A549 (cell line): ENCODE data around the gene ASGR1. TPM values are rescaled to one million over a fixed set of nuclear protein-coding genes. Genes with fewer than 3 reads are reported as not detected.

ENCODE experiments used
- ATAC-seq, 2 experiments: fragments of 200-7000 bp in 1 of 2; fragments of >200 bp in 1 of 2; cut with Nextera tagmentation in 1 of 2; cut with Tn5 transposase in 1 of 2; 3 replicates each; pipeline versions ENCODE4 v1.8.0 to v1.9.1; 2018 to 2020; ENCODE audit warnings: mild to moderate bottlenecking in 1 of 2, moderate library complexity in 1 of 2
- CTCF ChIA-PET: fragments of 300-600 bp; sonication (Branson Sonifier 250); formaldehyde crosslinking; extraction: SDS; loops from one replicate; lab custom pipeline; 2021; ENCODE audit warnings: antibody characterized with exemption, inconsistent platforms; lab: Yijun Ruan, JAX
- POLR2A ChIA-PET: fragments of 350-600 bp; formaldehyde crosslinking; extraction: SDS; loops from one replicate; lab custom pipeline; 2021; ENCODE audit warnings: antibody characterized with exemption, inconsistent platforms; lab: Yijun Ruan, JAX
- DNase-seq, 2 experiments: peaks; one replicate each; pipeline versions ENCODE4 v3.0.0 to v3.0.0-alpha.2; 2011 to 2016; ENCODE audit warnings: low read depth in 1 of 2, low spot score in 1 of 2
- FAIRE-seq: peaks from 2 replicates; lab custom pipeline; 2011; peaks lifted over from hg19 to GRCh38; lab: Jason Lieb, UNC
- H3K27ac ChIP-seq, 2 experiments: fragments of >200 bp; sonication (Bioruptor Twin); formaldehyde crosslinking; 3 replicates each; pipeline ENCODE4 v1.5.1; 2016 to 2017
- H3K4me1 ChIP-seq: fragments of >200 bp; sonication (Bioruptor Twin); formaldehyde crosslinking; 3 replicates; pipeline ENCODE4 v1.6.1; 2016
- H3K4me2 ChIP-seq: fragments of >200 bp; sonication (Bioruptor Twin); formaldehyde crosslinking; 3 replicates; pipeline ENCODE4 v1.6.1; 2016
- H3K4me3 ChIP-seq: fragments of >200 bp; sonication (Bioruptor Twin); formaldehyde crosslinking; 3 replicates; pipeline ENCODE4 v1.5.1; 2016
- H3K9me3 ChIP-seq: fragments of >200 bp; sonication (Bioruptor Twin); formaldehyde crosslinking; 3 replicates; pipeline ENCODE4 v1.6.1; 2016
- BCL3 ChIP-seq: fragments of >200 bp; sonication (Bioruptor Twin); formaldehyde crosslinking; IDR thresholded peaks from 3 replicates; pipeline ENCODE4 v1.6.1; 2016
- CBX2 ChIP-seq: fragments of 200-600 bp; sonication (generic); IDR thresholded peaks from 2 replicates; pipeline ENCODE4 v1.6.1; 2016; ENCODE audit warnings: low read depth, mild to moderate bottlenecking, borderline replicate concordance
- EHF ChIP-seq: fragments of 250-450 bp; sonication (Bioruptor Pico); IDR thresholded peaks from 2 replicates; pipeline ENCODE4 v1.5.0; 2020; ENCODE audit warnings: mild to moderate bottlenecking
- FOSL2 ChIP-seq, 2 experiments: fragments of 450-650 bp in 1 of 2; fragments of >200 bp in 1 of 2; sonication (Bioruptor Twin) in 1 of 2; formaldehyde crosslinking; IDR thresholded peaks; 2 replicates each; pipeline versions ENCODE4 v1.5.0 to v1.6.1; 2016 to 2020; ENCODE audit warnings: mild to moderate bottlenecking in 1 of 2, moderate library complexity in 1 of 2
- HDAC2 ChIP-seq: fragments of 200-600 bp; sonication (generic); IDR thresholded peaks from 2 replicates; pipeline ENCODE4 v1.6.1; 2016
- HOXB13 ChIP-seq: fragments of 250-450 bp; sonication (Bioruptor Pico); IDR thresholded peaks from 2 replicates; pipeline ENCODE4 v1.5.0; 2020; ENCODE audit warnings: low read depth, mild to moderate bottlenecking, moderate library complexity
- HOXB5 ChIP-seq: fragments of 250-450 bp; sonication (Bioruptor Pico); IDR thresholded peaks from 2 replicates; pipeline ENCODE4 v1.5.0; 2020; ENCODE audit warnings: mild to moderate bottlenecking, moderate library complexity
- NFE2L2 ChIP-seq: fragments of 150-350 bp; conservative IDR thresholded peaks from 2 replicates; pipeline ENCODE4 v1.6.1; 2014; ENCODE audit warnings: low read length
- NPAS2 ChIP-seq: fragments of 250-450 bp; sonication (Bioruptor Pico); IDR thresholded peaks from 2 replicates; pipeline ENCODE4 v1.8.0; 2022; ENCODE audit warnings: mild to moderate bottlenecking, moderate library complexity, borderline replicate concordance
- PBX3 ChIP-seq: IDR thresholded peaks from 2 replicates; pipeline ENCODE4 v1.6.1; 2012
- RAD21 ChIP-seq, 2 experiments: fragments of >200 bp in 1 of 2; sonication (Bioruptor Twin) in 1 of 2; formaldehyde crosslinking in 1 of 2; IDR thresholded peaks in 1 of 2; conservative IDR thresholded peaks in 1 of 2; 2 replicates in 1 of 2; 3 replicates in 1 of 2; pipeline ENCODE4 v1.6.1; 2012 to 2018; ENCODE audit warnings: inconsistent platforms in 1 of 2
- RARB ChIP-seq: fragments of 250-450 bp; sonication (Bioruptor Pico); IDR thresholded peaks from 2 replicates; pipeline ENCODE4 v1.8.0; 2021; ENCODE audit warnings: mild to moderate bottlenecking, moderate library complexity
- RCOR1 ChIP-seq: fragments of 150-350 bp; IDR thresholded peaks from 2 replicates; pipeline ENCODE4 v1.6.1; 2014; ENCODE audit warnings: antibody characterized with exemption, low read length, low read depth
- REST ChIP-seq: fragments of 200-600 bp; sonication (generic); IDR thresholded peaks from 2 replicates; pipeline ENCODE4 v1.6.1; 2016; ENCODE audit warnings: antibody characterized with exemption, mild to moderate bottlenecking, moderate library complexity
- RFX5 ChIP-seq: fragments of 450-650 bp; IDR thresholded peaks from 2 replicates; pipeline ENCODE4 v1.7.1; 2014; ENCODE audit warnings: antibody characterized with exemption, mild to moderate bottlenecking, moderate library complexity
- TFCP2L1 ChIP-seq: fragments of 250-450 bp; sonication (Bioruptor Pico); IDR thresholded peaks from 2 replicates; pipeline ENCODE4 v1.5.0; 2021; ENCODE audit warnings: mild to moderate bottlenecking
- WGBS: methylation state at CpG from one replicate; pipeline ENCODE4 v1.1.6; 2017; ENCODE audit errors: missing lambda C conversion rate; 5-methylcytosine and 5-hydroxymethylcytosine counted together
- polyA plus RNA-seq, 4 experiments: library from polyadenylated mRNA; depleted of rRNA in 3 of 4; stranded (reverse); fragments of >200 nt; fragmentation: RNase III in 1 of 4; extraction: RNeasy Plus Mini Kit Qiagen cat#74134 plus additional on column Dnase treatment in 1 of 4; gene quantifications; 2 replicates in 3 of 4; 3 replicates in 1 of 4; pipeline ENCODE4 v1.2.3, GENCODE V29; 2011 to 2017

Gene ASGR1
- polyA plus RNA-seq, 2 of the 4 experiments (the other 2 are of a cell fraction): 1.6 to 2.6 TPM

- TF ChIP-seq HOXB13 (CRISPR knock-in tag) (no peak), HOXB5 (no peak)
Measured at GRCh38 chr17:7195971-7196370, 16.8 kb upstream of the ASGR1 start (continued).

GRCh38 chr17:7192271-7192937 lies 13.2 kb upstream of the ASGR1 start:
- ATAC-seq: no peak
- no peak overlapping the region for H3K4me3 ChIP-seq
- TF ChIP-seq NFE2L2 (no peak), RCOR1 (no peak), CBX2 (no peak), NPAS2 (CRISPR knock-in tag) (no peak), RFX5 (no peak), BCL3 (no peak), HDAC2 (no peak), RAD21 (conservative IDR thresholded peaks at IDR 0.05 in 1 of 2, IDR thresholded peaks at IDR 0.05 in 1 of 2) (no peak), EHF (CRISPR knock-in tag) (no peak), FOSL2 (IDR thresholded peaks at IDR 0.05) (no peak), FOSL2 (CRISPR knock-in tag; IDR thresholded peaks at IDR 0.05) (no peak), RARB (no peak)
- no peak overlapping the region for H3K4me2 ChIP-seq
- ChIA-PET POLR2A (no interaction called here), CTCF (interaction anchor here (1.1 kb wide), 1 partner anchor 104 kb away, joined by 3 read pairs; no protein-coding TSS in a partner anchor)
- DNase-seq: no peak
- no peaks in the 10 kb centered on the region for H3K9me3 ChIP-seq
- no peaks in the 10 kb centered on the region for H3K4me1 ChIP-seq
- no peak for FAIRE-seq
- H3K27ac ChIP-seq: no peak overlapping the region
- WGBS: 83% methylated on average over 12 of the region's 12 CpGs

GRCh38 chr17:7191571-7192270 lies 12.6 kb upstream of the ASGR1 start:
- TF ChIP-seq TFCP2L1 (CRISPR knock-in tag) (no peak), FOSL2 (IDR thresholded peaks at IDR 0.05) (no peak), FOSL2 (CRISPR knock-in tag; IDR thresholded peaks at IDR 0.05) (peak; percentile 91), REST (peak; percentile 73), CBX2 (no peak), PBX3 (peak; percentile 84)
- H3K27ac ChIP-seq: no peak overlapping the region
- 73% methylated on average over 25 of the region's 26 CpGs for WGBS
- no peak overlapping the region for H3K4me3 ChIP-seq
- FAIRE-seq (no peak), DNase-seq (peak; percentile 51 to 82), ATAC-seq (peak; percentile 84 to 91)
- no peaks in the 10 kb centered on the region for H3K9me3 ChIP-seq
- H3K4me1 ChIP-seq: no peaks in the 10 kb centered on the region
- H3K4me2 ChIP-seq: no peak overlapping the region
- ChIA-PET CTCF (interaction anchor here (0.9 to 1.5 kb wide), 3 partner anchors 14 to 147 kb away, joined by 3 to 17 read pairs (median 9); partner anchors contain the start of gene SLC16A11), POLR2A (interaction anchor here (0.6 kb wide), 1 partner anchor 8 kb away, joined by 3 read pairs; no protein-coding TSS in a partner anchor)
